C1 segment of cervical spinal cord (tissue), 14 donors: ENCODE measurements around the gene RPS14.
"Not testable (repeated sequence)": the region's sequence is repeated elsewhere in the genome, so short reads cannot be mapped to it uniquely, and the experiment has no call there.

Source experiments
- DNase-seq, 14 donors: peaks; one replicate each; lab custom pipeline; 2025; lab: John Stamatoyannopoulos, UW

Gene RPS14

DNA sequence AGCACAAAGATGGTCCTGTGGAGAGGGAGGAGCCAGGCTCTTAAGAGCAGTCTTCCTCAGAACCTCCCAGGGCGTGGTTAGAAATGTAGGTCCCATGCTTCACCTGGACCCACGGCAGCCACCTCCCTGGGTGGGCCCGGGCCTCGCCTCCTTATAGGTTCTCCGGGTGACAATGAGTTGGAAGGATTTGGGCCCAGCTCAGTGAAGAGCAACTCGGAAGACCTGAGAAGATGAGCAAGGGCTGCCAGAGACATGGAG, 32.1 kb upstream of the RPS14 start:
- DNase-seq = no peak

DNA sequence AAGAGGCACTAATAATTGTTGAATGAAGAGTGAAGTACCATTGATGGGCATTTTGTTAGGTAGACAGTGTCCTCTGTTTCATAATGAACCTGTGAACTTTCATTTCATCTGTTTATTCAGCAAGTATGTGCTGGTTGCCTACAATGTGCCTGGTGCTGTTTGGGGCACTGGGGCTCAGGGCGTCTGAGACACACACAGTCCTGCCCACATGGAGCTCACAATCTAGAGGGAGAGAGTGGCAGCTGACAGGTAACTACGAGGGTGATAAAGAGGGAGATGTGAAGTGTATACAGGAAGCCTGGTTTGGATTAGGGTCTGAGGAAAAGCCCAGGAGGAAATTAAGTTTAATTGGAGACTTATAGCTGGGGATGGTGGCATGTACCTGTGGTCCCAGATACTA, 29.9 kb upstream of the RPS14 start:
- no peak for DNase-seq

DNA sequence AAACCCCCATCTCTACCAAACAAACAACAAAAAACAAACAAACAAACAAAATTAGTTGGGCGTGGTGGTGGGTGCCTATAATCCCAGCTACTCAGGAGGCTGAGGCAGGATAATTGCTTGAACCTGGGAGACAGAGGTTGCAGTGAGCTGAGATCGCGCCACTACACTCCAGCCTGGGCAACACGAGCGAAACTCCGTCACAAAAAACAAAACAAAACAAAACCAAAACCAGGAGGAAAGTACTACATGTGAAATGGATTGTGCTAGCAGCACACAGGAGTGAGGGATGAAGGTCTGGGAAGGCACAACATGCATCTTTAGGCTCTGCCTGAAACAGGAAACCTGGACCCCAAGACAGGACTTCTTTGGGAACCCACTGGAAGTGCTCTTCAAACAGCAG, 27.0 kb upstream of the RPS14 start:
- not testable (repeated sequence) for DNase-seq

DNA sequence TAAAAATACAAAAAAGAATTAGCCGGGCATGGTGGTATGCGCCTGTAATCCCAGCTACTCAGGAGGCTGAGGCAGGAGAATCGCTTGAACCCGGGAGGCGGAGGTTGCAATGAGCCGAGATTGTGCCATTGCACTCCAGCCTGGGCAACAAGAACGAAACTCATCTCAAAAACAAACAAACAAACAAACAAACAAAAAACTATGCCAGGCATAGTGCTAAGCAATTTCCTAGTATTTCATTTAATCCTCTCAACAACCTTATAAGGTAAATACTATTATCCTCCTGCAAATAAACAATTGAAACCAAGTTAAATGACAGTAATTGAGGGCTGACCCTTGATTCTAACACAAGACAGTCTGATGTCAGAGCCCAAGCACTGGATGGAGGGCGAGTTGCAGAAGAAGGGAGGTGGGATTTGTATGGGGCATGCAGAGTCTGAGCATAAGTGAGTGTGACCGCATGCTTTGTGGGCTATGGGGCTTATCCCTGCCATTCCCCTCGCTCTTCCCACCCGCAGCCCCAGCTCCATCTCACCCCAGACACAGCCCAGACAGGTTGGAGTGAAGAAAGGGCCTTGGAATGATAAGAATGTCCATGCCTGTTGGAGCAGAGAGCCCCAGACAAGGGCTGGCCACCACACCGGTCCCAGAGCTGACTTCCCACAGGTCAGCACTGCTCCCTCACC, 24.3 kb upstream of the RPS14 start:
- DNase-seq = no peak

DNA sequence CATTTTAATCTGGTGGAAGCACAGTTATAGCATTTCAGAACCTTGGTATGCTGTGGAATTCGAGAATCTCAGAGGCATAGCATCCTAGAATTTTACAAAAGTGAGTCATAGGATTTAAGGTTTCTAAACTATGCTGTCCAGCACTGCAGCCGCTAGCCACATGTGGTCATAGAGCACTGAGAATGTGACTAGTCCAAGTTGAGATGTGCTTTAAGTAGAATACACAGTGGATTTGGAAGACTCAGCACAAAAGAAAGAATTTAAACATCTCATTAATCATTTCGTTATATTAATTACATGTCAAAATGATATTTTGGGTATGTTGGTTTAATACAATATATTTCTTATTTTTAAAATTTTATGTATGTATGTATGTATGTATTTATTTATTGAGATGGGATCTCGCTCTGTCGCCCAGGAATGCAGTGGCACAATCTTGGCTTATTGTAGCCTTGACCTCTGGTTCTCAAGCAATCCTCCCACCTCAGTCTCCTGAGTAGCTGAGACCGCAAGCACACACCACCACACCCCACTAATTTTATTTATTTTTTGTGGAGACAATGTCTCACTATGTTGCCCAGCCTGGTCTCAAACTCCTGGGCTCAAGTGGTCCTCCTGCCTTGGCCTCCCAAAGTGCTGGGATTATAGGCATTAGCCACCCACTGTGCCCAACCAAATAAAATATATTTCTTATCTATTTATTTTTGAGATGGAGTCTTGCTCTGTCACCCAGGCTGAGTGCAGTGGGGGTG, 20.4 kb upstream of the RPS14 start:
- no peak for DNase-seq

DNA sequence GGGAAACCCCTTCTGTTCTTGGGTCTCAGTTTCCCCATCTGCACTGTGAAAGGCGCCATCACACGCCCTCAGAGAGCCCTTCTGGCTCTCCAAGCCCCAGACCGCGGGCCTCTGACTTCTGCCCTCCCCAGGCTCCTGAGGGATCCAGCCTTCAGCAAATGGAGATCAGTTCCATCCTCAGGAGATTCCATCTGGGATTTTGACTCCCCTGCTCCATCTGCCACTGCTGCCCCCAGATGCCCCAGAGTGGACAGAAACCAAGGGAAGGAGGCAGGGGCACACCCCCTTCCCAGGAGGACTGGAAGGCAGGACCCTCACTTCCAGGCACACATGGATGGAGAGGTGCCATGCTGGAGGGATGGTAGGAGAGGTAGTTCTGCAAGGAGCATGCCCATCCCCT, 18.7 kb upstream of the RPS14 start:
- DNase-seq = no peak

DNA sequence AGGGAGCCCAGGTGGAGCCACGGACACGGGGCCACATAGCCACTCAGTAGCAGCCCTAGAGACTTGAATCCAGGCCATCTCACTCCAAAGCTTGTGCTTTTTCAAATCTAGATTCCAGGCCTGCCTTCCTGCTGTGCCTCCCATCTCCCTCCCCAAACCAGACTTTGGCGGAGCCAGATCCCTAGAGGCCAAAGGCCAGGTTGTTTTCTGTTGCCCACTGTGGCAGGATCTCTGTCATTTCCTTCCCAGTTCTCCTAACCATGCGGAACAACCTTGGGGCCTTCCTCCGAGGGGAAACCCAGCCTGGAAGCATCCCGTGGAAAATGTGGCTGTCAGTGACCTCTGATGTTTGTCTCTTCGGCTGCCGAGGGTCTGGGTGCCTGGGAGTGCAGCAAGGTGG, 16.4 kb upstream of the RPS14 start:
- no peak for DNase-seq

DNA sequence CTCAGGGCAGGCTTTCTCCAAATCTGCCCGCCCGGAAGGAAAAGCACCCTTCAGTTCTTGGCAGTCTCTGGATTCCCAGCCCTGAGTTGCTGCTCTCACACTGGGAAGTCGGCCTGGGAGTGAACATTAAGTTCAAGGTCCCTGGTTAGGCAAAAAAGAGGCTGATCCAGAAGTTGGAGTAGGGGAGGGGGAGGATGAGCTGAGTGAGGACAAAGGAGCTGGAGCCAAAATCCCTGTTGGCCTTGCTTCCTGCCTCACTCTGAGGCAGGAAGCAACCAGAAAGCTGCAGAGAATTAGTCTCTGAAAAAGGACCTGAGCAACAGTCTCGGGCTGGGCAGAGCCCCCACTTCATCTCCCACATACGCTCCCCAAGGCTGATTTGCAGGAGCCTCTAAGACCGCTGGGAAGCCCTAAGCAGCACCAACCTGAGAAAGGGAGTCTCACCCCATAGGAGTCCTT, 15.0 kb upstream of the RPS14 start:
- DNase-seq = peak in 2 of 14 donors; percentile 2 to 3

DNA sequence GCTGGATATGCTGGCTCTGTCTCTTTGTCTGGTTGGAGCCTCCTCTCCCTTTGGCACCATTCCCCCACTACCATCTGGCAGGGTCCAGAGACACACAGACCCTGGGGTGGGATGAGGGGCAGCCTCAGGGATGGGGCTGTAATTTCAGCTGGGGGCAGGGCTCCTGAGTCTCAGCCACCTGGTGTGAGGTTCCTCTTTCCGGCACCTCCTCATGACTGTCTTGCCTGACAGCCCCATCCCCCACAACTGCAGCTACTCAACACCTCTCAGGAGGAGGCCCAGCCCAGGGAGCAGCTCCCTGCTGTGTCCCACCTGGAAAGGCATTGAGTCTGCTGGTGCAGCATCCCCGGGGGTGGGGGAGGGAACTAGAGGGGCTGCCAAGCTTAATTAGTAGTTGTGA, 11.7 kb upstream of the RPS14 start:
- DNase-seq = no peak

DNA sequence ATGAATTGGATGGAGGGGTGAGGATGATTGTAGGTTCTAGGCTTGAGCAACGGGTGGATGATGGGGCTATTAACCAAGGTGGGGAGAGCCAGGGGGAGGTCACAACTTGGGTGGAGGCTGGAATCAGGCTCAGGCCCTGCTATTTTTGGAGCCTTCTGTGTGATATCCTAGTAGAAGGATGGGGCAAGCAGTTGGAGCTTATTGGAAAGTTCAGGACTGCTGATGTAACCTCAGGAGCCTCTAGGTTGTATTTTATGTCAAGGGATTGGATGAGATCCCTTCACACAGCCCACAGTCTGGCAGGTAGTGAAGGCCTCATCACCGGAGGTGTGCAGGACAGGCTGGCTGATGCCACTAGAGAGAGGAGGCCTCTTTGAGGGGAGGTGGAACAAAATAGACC, 11.2 kb upstream of the RPS14 start:
- no peak for DNase-seq

DNA sequence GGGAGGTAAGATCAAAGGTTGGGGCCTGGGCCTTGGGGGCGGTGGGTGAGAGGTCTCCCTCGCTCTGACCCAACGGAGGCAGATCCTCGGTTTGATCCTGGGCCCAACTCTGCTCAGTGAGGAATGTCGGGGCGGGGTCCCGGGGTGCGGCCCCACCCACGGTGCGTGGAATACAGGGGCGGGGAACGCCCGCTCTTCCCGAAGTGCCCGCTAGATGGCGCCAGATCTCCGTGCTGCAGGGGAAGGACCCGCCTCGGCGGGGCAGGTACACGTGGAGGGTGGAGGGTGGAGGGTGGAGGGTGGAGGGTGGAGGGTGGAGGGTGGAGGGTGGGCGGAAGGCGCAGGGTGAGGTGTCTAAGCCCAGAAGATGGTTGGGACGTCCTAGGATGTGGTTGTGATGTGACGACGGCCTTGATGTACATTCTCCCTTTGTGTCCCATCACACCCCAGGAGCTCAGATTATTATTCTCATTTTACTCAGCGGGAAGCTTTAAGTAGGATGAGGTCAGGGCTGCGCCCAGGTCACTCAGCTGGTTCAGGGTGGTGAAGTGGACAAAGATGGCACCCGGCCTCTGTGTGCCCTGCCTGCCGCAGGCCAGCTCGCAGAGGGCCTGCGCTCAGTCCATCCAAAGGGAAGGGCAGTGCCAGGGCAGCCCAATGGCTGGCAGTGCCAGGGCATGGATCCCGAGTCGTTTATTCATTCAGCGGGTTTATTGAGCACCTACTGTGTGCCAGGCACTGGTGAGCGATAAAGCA, 9.4 kb upstream of the RPS14 start:
- DNase-seq = peak; percentile 3 to 79 (median 32)

DNA sequence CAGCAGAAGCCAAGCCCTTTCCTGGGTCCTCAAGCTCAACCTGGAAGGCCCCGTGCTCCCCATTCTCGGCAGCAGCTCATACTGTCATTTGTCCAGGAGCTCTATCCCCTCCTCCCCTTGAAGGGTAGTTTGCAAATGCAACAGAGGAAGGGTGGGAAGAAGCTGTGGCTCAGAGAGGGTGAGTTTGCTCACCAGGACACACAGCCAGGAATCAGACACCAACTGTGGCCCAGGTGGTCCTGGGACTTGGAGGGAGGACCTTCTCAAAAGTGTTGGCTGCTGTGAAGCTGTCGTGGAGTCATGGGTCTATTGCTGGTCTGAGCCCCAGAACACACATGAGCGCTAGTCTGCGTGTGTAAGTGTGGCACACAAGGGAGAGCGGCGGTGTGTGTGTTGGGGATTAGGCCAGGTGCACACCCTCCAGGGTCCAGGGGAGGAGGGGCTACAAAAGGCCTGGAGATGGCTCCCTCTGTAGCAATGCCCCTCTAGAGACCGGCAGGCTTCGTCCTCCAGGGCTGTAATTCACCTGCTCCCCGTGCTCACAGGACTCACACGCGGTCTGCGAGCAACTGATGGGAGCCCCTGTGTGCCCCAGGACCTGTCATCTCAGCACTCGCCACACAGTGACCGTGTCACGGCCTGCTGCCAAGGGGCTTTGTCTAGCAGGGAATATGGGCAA, 8.2 kb upstream of the RPS14 start:
- DNase-seq = no peak

DNA sequence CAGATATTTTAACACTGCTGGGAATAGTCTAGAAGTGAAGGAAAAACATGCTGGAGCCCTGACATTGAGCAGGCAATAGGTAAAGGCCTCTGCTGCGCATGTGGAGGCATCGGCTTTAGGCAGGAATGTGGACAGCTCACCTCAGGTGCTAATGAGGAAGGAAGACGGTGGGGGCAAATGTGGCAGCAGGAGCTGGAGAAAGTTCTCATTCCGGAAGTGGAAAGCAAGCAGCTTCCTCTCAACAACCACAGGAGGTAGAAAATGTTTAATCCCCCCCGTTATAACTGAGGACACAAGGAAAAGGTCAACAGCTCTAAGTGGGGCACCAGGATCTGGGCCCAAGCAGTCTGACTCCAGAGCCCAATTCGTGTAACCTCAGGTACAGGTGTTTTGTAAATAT, 7.6 kb upstream of the RPS14 start:
- no peak for DNase-seq

DNA sequence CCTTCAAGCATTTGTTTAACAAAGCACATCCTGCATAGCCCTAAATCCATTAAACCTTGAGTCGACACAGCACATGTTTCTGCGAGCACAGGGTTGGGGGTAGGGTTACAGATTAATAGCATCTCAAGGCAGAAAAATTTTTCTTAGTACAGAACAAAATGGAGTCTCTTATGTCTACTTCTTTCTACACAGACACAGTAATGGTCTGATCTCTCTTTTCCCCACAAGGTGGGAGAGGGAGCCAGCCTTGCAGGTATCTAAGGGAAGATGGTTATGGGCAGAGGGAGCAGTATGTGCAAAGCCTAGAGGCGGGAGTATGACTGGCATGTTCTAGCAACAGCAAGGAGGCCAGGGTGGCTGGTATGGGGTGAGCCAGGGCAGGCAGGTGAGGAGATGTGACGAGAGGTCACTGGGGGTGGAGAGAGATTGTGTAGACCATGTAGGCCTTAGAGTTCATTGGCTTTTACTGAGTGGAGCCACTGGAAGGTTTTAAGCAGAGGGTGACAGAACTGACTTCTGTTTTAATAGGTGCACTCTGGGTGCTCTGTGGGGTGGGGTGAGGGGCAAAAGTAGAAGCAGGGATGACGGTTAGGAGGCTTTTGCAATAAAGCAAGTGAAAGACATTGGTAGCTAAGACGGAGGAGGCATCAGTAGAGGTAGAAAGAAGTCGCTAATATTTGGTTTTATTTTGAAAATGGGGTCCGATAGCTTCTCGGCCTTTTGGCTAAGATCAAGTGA, 5.1 kb upstream of the RPS14 start:
- DNase-seq = no peak

DNA sequence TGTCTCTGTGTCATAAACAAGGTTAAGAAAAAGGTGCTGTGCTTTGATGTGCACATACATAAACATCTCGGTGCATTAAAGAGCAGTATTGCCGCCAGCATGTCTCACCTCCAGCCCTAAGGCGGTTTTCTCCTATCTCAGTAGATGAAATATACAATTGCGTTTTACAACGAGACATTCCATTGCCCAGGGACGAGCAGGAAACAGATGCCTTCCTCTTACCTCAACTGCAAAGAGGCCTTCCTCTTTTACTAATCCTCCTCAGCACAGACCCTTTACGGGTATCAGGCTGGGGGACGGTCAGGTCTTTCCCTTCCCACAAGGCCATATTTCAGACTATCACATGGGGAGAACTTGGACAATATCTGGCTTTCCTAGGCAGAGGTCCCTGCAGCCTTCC, 4.5 kb upstream of the RPS14 start:
- not testable (repeated sequence) for DNase-seq

DNA sequence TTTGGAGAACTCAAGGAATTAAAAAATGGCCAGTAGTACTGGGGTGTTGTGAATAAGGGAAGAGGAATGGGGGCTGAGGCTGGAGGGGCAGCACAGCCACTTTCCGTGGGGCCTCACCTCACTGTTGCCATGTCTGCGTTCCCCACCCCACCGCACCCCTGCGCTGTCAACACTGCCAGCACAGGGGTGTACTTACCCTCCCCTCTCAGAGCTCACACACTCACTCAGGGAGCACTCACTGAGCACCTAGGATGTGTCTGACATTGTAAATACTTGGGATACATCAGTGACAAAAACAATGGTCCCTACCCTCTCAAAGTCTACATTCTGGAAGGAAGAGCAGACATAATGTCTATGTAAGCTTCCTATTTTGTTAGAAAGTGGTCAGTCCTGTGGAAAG, 3.4 kb upstream of the RPS14 start:
- DNase-seq = no peak

DNA sequence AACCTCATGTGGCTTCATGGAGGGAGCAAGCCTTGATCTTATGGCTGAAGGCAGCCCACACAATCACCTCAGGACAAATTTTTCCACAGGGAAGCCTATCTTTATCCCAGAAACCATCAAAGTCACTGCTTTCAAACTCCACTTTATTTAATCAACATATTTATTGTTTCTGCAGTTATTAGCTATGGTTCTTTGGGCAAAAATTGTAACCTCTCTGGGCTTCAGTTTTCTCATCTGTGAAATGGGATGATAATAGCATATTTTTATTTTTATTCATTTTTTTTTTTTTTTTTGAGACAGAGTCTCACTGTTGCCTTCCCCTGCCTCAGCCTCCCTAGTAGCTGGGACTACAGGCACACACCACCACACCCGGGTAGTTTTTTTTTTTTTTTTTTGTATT, 2.1 kb upstream of the RPS14 start:
- no peak for DNase-seq

DNA sequence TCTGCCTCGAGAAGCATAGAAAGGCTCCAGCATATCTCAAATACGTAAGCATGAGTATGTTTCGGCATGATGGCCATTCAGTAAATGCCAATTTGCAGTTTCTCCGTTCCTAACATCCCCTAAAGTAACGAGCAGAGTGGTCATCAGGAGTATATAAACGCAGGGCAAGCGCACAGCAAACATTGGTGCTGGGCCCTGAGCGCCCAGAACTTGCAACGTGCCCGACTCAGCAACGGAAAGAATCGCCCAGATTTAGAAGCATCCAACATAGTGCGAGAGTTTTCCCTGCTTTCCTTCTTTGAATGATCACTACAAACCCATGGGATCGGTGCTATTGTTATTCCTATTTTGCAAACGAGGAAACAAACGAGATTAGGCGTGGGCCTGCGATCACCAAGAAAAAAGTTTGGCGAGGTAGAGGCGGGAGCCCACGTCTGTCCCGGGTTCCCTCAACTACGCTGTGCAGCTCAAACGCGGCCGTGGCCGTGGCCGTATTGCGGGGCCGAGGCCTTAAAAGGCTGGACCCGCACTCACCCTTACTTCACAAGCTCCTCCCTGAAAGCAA, 505 bp downstream of the RPS14 start:
- peak in 1 of 14 donors; percentile 42 for DNase-seq

DNA sequence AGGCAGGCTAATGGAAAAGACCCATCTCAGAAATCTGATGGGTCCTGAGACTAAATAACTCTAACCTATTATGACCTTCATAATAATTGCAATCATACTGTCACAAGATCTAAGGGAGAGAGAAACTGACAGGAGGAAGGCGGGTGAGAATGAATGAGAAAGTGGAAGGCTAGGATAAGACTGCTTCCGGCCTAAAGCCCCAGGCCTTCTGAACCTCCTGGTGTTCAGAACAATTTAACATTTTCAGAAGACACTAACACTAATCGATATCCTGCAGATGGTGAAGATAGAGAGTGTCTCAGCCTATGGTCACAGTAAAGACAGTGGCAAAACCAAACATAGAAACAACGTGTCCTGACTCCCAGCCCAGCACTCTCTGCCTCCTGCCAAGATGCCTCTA, 1.2 kb downstream of the RPS14 start:
- DNase-seq = no peak

DNA sequence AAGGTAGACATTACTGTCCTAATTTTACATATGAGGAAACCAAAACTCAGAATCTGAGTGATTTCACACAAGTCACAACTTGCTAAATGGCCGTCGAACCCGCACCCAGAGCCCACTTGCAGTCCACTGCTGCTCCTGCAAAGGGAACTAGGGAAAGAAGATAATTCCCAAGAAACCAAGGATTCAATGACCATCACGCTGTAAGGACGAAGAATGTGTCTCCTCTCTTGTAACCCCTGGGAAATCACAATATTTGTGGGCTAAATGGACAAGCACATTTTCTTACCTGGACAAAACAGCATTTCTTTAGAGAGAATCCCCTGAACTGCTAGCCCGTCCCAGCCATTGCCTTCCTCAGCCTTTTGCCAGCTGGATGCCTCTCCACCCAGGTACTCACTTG, 2.4 kb downstream of the RPS14 start:
- DNase-seq = no peak

DNA sequence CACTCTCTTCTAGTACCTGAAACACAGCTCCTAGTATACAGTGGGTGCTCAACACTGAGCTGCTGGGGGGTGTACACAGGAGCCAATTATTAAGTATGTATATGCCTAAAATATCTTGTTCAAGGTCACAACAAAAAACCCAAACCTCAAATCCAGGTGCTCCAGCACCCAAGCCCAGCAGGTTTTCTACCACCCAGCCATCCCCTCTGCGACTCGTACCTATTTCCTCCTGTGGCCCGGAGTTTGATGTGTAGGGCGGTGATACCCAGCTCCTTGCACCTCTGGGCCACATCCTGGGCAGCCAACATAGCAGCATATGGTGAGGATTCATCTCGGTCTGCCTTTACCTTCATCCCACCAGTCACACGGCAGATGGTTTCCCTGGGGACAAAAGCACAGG, 3.0 kb downstream of the RPS14 start:
- DNase-seq = no peak
